SK-N-MC (cell line): ENCODE data around the gene AK1.

ENCODE experiments used
- EZH2 ChIP-seq: fragments of 200-600 bp; sonication (generic); IDR thresholded peaks from one replicate; pipeline ENCODE4 v1.6.1; 2017; ENCODE audit warnings: antibody characterized with exemption
- POLR2AphosphoS5 ChIP-seq: IDR thresholded peaks from 2 replicates; pipeline ENCODE4 v1.6.1; 2012; ENCODE audit warnings: mild to moderate bottlenecking, low read depth, low read length, borderline replicate concordance

DNA sequence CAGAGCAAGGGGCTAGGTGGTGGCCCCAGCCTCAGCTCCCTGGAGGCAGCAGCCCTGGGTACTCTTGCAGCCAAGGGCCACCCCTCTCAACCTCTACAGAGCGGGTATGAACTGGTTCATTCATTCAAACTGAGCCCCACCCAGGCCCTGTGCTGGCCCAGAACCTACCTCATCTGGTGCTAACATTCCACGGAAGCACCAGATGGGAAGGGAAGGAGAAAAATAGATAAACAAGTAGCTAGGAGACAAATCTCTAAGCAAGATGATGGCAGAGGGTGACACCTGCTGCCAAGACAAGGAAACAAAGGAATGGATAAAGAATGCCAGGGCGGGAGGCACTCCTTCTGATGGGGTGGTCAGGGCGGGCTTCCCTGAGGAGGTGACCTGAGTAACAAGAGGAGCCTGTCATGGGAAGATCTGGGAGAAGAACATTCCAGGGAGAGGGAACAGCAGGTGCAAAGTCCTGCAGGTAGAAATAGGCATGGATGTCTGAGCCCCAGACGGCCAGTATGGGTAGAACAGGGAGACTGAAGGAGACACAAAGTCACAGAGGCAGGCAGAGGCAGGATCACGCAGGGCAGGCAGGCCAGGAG lies 33.2 kb upstream of the AK1 start:
- TF ChIP-seq POLR2AphosphoS5 (no peak), EZH2 (no peak)
